NB4 (cell line): ENCODE measurements around the gene PITPNB.

ENCODE experiments used
- DNase-seq: peaks from one replicate; pipeline ENCODE4 v3.0.0; 2010; ENCODE audit warnings: low read depth
- H3K4me3 ChIP-seq: one replicate; pipeline ENCODE4 v1.5.1; 2011; ENCODE audit warnings: mild to moderate bottlenecking, low read depth, low read length, moderate library complexity
- CTCF ChIP-seq: IDR thresholded peaks from one replicate; pipeline ENCODE4 v1.5.1; 2012; ENCODE audit warnings: low read depth, low read length
- MAX ChIP-seq: IDR thresholded peaks from 2 replicates; pipeline ENCODE4 v1.6.1; 2011; ENCODE audit warnings: low read depth, low read length
- MYC ChIP-seq: IDR thresholded peaks from 2 replicates; pipeline ENCODE4 v1.6.1; 2011; ENCODE audit warnings: low read depth, low read length
- POLR2A ChIP-seq: IDR thresholded peaks from 2 replicates; pipeline ENCODE4 v1.6.1; 2011; ENCODE audit warnings: mild to moderate bottlenecking; ENCODE audit not compliant: insufficient read length; ENCODE audit errors: extremely low read depth

Gene PITPNB

GRCh38 chr22:27840436-27840835, 78.6 kb downstream of the PITPNB start:
- no peak overlapping the region for H3K4me3 ChIP-seq
- TF ChIP-seq CTCF (no peak), MAX (no peak), POLR2A (no peak), MYC (no peak)
- DNase-seq, result no peak

DNA sequence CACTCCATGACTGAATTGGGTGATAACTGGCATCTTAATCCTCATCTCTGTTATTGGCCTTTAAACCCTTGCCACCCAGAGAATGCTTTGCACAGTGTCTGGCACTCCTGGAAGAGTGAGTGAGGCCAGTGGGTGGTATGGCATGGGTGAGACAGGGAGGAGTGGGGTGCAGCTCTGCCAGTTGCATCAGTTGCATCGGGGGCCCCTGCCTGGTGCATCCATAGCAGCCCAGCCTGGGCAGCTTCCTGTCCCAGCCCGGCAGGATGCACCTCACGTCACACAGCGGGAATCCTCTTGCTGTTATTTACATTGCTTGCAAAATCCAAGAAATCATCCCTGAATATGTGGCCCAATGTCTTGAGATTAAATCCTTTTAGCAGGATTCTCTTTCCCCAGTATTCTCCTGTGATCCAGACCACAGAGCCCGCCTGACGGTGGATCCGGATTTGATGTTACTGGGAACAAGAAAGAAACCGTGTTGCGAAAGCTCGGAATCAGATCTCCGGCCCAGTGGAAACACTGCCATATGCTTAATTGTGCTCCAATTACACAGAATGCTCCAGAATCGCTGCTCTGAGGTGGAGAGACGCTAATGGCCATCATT, 79.9 kb downstream of the PITPNB start:
- no peak for DNase-seq
- H3K4me3 ChIP-seq, result no peak overlapping the region
- TF ChIP-seq CTCF, result no peak
- no peak for TF ChIP-seq MAX
- TF ChIP-seq MYC, result no peak
- no peak for TF ChIP-seq POLR2A

DNA sequence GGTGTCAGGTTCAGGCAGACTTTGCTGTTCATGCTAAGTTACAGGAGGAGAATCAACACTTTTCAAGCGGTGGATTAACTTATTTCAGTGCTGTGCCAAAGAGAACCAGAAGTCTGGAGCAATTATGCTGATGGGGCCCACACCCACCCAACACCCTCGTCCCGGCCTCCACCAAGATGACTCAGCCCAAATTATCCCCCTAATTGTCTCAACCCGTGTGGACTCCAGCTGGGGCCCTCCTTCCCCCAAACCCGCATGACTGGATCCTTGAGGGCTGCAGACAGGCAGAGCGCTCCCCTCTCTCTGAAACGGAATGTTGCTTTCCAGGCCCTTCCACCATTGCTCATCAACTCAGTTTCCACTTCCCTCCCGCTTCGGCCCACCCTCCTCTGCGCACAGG, 82.9 kb downstream of the PITPNB start:
- no peak overlapping the region for H3K4me3 ChIP-seq
- TF ChIP-seq CTCF (no peak), MAX (no peak), POLR2A (no peak), MYC (no peak)
- DNase-seq, result no peak

DNA sequence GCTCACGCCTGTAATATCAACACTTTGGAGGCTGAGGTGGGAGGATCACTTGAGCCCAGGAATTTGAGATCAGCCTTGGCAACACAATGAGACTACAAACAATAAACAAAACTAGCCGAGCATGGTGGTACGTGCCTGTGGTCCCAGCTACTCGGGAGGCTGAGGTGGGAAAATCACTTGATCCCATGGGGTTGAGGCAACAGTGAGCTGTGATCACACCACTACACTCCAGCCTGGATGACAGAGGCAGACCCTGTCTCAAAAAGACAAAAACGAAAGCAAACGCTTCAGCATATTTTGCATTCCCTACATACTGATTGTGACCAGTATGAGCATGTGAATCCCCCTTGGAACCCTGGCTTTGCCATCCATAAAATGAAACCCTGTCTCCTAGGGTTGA, 83.6 kb downstream of the PITPNB start:
- DNase-seq, result no peak
- no peak for TF ChIP-seq CTCF
- TF ChIP-seq POLR2A, result no peak
- TF ChIP-seq MAX, result no peak
- H3K4me3 ChIP-seq, result no peak overlapping the region

- TF ChIP-seq MAX (no peak), MYC (no peak), CTCF (no peak), POLR2A (no peak)
- DNase-seq, result no peak
- no peak overlapping the region for H3K4me3 ChIP-seq
Observed at GRCh38 chr22:27834364-27835185, 84.5 kb downstream of the PITPNB start.

- TF ChIP-seq POLR2A, result no peak
- TF ChIP-seq MYC, result no peak
- no peak for TF ChIP-seq MAX
- TF ChIP-seq CTCF, result no peak
- no peak overlapping the region for H3K4me3 ChIP-seq
- DNase-seq, result no peak
Observed at GRCh38 chr22:27833803-27834202, 85.3 kb downstream of the PITPNB start.
